Posterior vena cava (tissue), 2 donors: Measurements from ENCODE around the gene GBA3. TPM values are rescaled to one million over a fixed set of nuclear protein-coding genes. Genes with fewer than 3 reads are reported as not detected.

ENCODE experiments used
- DNase-seq: peaks from one replicate; pipeline ENCODE4 v3.0.0-alpha.2; 2020; ENCODE audit warnings: low spot score
- intact Hi-C, 2 donors: fragments of 100-400 bp; cut with DNase I; formaldehyde crosslinking; loops; one replicate each; pipeline versions ENCODE4 v1.14.1 to v1.14.2; 2022 to 2023
- total RNA-seq, 2 donors: library from RNA; stranded (reverse); fragmentation: NEBNext Ultra II Directional; extraction: Animal tissue kit (Norgen Biotek cat#: 25700); gene quantifications; one replicate each; pipeline ENCODE4 v1.2.1, GENCODE V29; 2021
- donor health status: DM: yes; HTN: yes; CAD: no.
- donor health status: DM: yes; HTN: yes; CAD: no.

GBA3 gene
- total RNA-seq, 2 donors from 2014 or later, result 0.19 to 0.28 TPM

GRCh38 chr4:22754116-22754515 lies 61.4 kb downstream of the GBA3 start:
- intact Hi-C loops, result no loop called here
- no peak for DNase-seq

GRCh38 chr4:22762548-22762947 lies 69.8 kb downstream of the GBA3 start:
- DNase-seq, result no peak
- intact Hi-C loops, result no loop called here

GRCh38 chr4:22764183-22764582 lies 71.4 kb downstream of the GBA3 start:
- intact Hi-C loops, result no loop called here
- no peak for DNase-seq

GRCh38 chr4:22766068-22766467 lies 73.3 kb downstream of the GBA3 start:
- intact Hi-C loops, result no loop called here
- DNase-seq, result no peak

GRCh38 chr4:22778547-22779163 lies 85.9 kb downstream of the GBA3 start:
- intact Hi-C loops, result no loop called here
- no peak for DNase-seq

- DNase-seq, result no peak
- intact Hi-C loops, result no loop called here
These were observed 87.6 kb downstream of the GBA3 start for GRCh38 chr4:22780317-22780716.

- no peak for DNase-seq
These were observed 88.1 kb downstream of the GBA3 start for GRCh38 chr4:22780797-22781196.

GRCh38 chr4:22787753-22788375 lies 95.1 kb downstream of the GBA3 start:
- no peak for DNase-seq
- intact Hi-C loops, result no loop called here

More at GRCh38 chr4:22780797-22781196, 88.1 kb downstream of the GBA3 start:
- intact Hi-C loops, result no loop called here

- DNase-seq, result no peak
- intact Hi-C loops, result no loop called here
These were observed 97.9 kb downstream of the GBA3 start for GRCh38 chr4:22790631-22791030.

- intact Hi-C loops, result no loop called here
- DNase-seq, result no peak
These were observed 102.0 kb downstream of the GBA3 start for GRCh38 chr4:22794732-22795131.

GRCh38 chr4:22801391-22801790 lies 108.7 kb downstream of the GBA3 start:
- intact Hi-C loops, result no loop called here
- DNase-seq, result no peak

GRCh38 chr4:22802876-22803275 lies 110.1 kb downstream of the GBA3 start:
- intact Hi-C loops, result no loop called here
- no peak for DNase-seq

GRCh38 chr4:22803512-22803911 lies 110.8 kb downstream of the GBA3 start:
- intact Hi-C loops, result no loop called here
- DNase-seq, result no peak

- DNase-seq, result no peak
- intact Hi-C loops, result no loop called here
These were observed 122.2 kb downstream of the GBA3 start for GRCh38 chr4:22814906-22815305.

GRCh38 chr4:22824091-22824490 lies 131.4 kb downstream of the GBA3 start:
- intact Hi-C loops, result no loop called here
- DNase-seq, result no peak

- DNase-seq, result no peak
- intact Hi-C loops, result no loop called here
These were observed 149.8 kb downstream of the GBA3 start for GRCh38 chr4:22842360-22843018.

GRCh38 chr4:22848332-22848731 lies 155.6 kb downstream of the GBA3 start:
- DNase-seq, result no peak
- intact Hi-C loops, result no loop called here

- DNase-seq, result no peak
- intact Hi-C loops, result no loop called here
These were observed 157.3 kb downstream of the GBA3 start for GRCh38 chr4:22850055-22850454.

GRCh38 chr4:22850630-22851029 lies 157.9 kb downstream of the GBA3 start:
- intact Hi-C loops, result no loop called here
- DNase-seq, result no peak

GRCh38 chr4:22857411-22857810 lies 164.7 kb downstream of the GBA3 start:
- intact Hi-C loops, result no loop called here
- no peak for DNase-seq

- intact Hi-C loops, result no loop called here
- DNase-seq, result no peak
These were observed 166.6 kb downstream of the GBA3 start for GRCh38 chr4:22859318-22859717.
